Ovary (tissue), 9 donors: Measurements from ENCODE around the gene PADI4. TPM values are rescaled to one million over a fixed set of nuclear protein-coding genes. Genes with fewer than 3 reads are reported as not detected.

Experiments
- DNase-seq, 5 donors: peaks; one replicate each; pipeline ENCODE4 v3.0.0-alpha.2; 2019 to 2020
- H3K27ac ChIP-seq, 2 donors: fragments of 200-600 bp; one replicate each; pipeline versions ENCODE4 v1.5.1 to v1.8.0; 2019 to 2022
- H3K27me3 ChIP-seq: fragments of 200-600 bp; one replicate; pipeline ENCODE4 v1.8.0; 2022
- H3K36me3 ChIP-seq: fragments of 200-600 bp; sonication (generic); one replicate; pipeline ENCODE4 v1.5.1; 2019
- H3K4me1 ChIP-seq: one replicate; pipeline ENCODE4 v1.8.1; 2013; ENCODE audit warnings: mild to moderate bottlenecking, moderate library complexity; ENCODE audit not compliant: insufficient read depth
- H3K4me3 ChIP-seq: fragments of 200-600 bp; sonication (generic); one replicate; pipeline ENCODE4 v1.5.1; 2017
- H3K9me3 ChIP-seq, 2 donors: fragments of 200-600 bp in 1 of 2; sonication (generic) in 1 of 2; one replicate each; pipeline versions ENCODE4 v1.5.1 to v1.8.1; 2013 to 2019; ENCODE audit warnings: mild to moderate bottlenecking in 1 of 2, moderate library complexity in 1 of 2
- CTCF ChIP-seq, 3 donors: fragments of 450-650 bp in 2 of 3; fragments of 200-600 bp in 1 of 3; IDR thresholded peaks; one replicate each; pipeline versions ENCODE4 v1.5.1 to v1.8.0; 2016 to 2022; ENCODE audit warnings: antibody characterized with exemption in 3 of 3, mild to moderate bottlenecking in 1 of 3
- EP300 ChIP-seq: sonication (generic); formaldehyde crosslinking; IDR thresholded peaks from one replicate; pipeline ENCODE4 v1.6.1; 2017; ENCODE audit warnings: antibody characterized with exemption
- POLR2A ChIP-seq: fragments of 450-650 bp; IDR thresholded peaks from one replicate; pipeline ENCODE4 v1.6.1; 2017; ENCODE audit warnings: antibody characterized with exemption, mild to moderate bottlenecking, moderate library complexity
- WGBS, 3 donors: extraction: QIAGEN DNeasy Blood & Tissue Kit in 1 of 3; methylation state at CpG; one replicate each; pipeline versions ENCODE4 v1.1.5 to v1.1.7; 2013 to 2017; 5-methylcytosine and 5-hydroxymethylcytosine counted together
- intact Hi-C, 4 donors: fragments of 100-400 bp; cut with DNase I; formaldehyde crosslinking; loops; one replicate each; pipeline versions ENCODE4 v1.11.0 to v1.15.1; 2022 to 2023
- polyA plus RNA-seq, 2 donors: library from polyadenylated mRNA; stranded (reverse); fragments of 200-250 nt in 1 of 2; fragments of 350-450 nt in 1 of 2; fragmentation: Illumina TruSeq in 1 of 2; extraction: RNeasy Lipid Tissue Mini Kit (QIAGEN cat#74804) in 1 of 2; gene quantifications; one replicate each; pipeline ENCODE4 v1.2.3, GENCODE V29; 2013 to 2014
- total RNA-seq, 7 donors: library from RNA; depleted of rRNA in 2 of 7; stranded (reverse); fragments of >200 nt in 2 of 7; fragmentation: NEBNext Ultra II Directional in 3 of 7; extraction: Animal tissue kit (Norgen Biotek cat#: 25700) in 3 of 7; gene quantifications; one replicate each; pipeline versions ENCODE4 v1.1.0 to v1.2.4, GENCODE V29; 2016 to 2023
- donor health status: DM: no; HTN: no; CAD: no; lungs with moderate emphysema.
- donor health status: DM: no; HTN: no; CAD: no.
- donor health status: Bipolar disorder and iron deficiency.
- donor health status: DM: yes; HTN: yes; CAD: no.
- donor health status: DM: no; HTN: no; CAD: no.
- donor health status: DM: yes; HTN: yes; CAD: no.

PADI4 gene
- total and polyA plus RNA-seq, 9 donors, result 0.10 to 1.8 (median 0.25) TPM; not detected in 3

GRCh38 chr1:17280894-17281293, 27.1 kb upstream of the PADI4 start:
- Histone ChIP-seq H3K27ac (no peak overlapping the region), H3K9me3 (no peaks in the 10 kb centered on the region), H3K4me3 (no peak overlapping the region), H3K27me3 (no peaks in the 10 kb centered on the region), H3K4me1 (no peaks in the 10 kb centered on the region), H3K36me3 (no peaks in the 10 kb centered on the region)
- no peak for TF ChIP-seq EP300
- no peak for TF ChIP-seq CTCF (IDR thresholded peaks at IDR 0.05)
- no peak for TF ChIP-seq POLR2A
- WGBS, 3 donors, result 89 to 95% (median 92%) methylated on average over 2 of the region's 2 CpGs
- no peak for DNase-seq
- intact Hi-C loops, result no loop called here

GRCh38 chr1:17281775-17282181, 26.2 kb upstream of the PADI4 start:
- no peaks in the 10 kb centered on the region for H3K4me1 ChIP-seq
- H3K27ac ChIP-seq, result no peak overlapping the region
- intact Hi-C loops, result no loop called here
- H3K27me3 ChIP-seq, result no peaks in the 10 kb centered on the region
- no peak overlapping the region for H3K4me3 ChIP-seq
- TF ChIP-seq POLR2A (no peak), EP300 (no peak), CTCF (IDR thresholded peaks at IDR 0.05) (no peak)
- H3K36me3 ChIP-seq, result no peaks in the 10 kb centered on the region
- no peak for DNase-seq
- H3K9me3 ChIP-seq, result no peaks in the 10 kb centered on the region
- WGBS, 3 donors, result 72 to 80% (median 76%) methylated on average over 8 of the region's 8 CpGs

GRCh38 chr1:17282836-17283235, 25.2 kb upstream of the PADI4 start:
- no peaks in the 10 kb centered on the region for H3K4me1 ChIP-seq
- no peak overlapping the region for H3K27ac ChIP-seq
- H3K27me3 ChIP-seq, result no peaks in the 10 kb centered on the region
- TF ChIP-seq POLR2A (no peak), EP300 (no peak), CTCF (IDR thresholded peaks at IDR 0.05) (no peak)
- DNase-seq, result no peak
- H3K4me3 ChIP-seq, result no peak overlapping the region
- intact Hi-C loops, result no loop called here
- 74 to 89% (median 81%) methylated on average over 5 of the region's 5 CpGs for WGBS, 3 donors
- H3K9me3 ChIP-seq, result no peaks in the 10 kb centered on the region
- no peaks in the 10 kb centered on the region for H3K36me3 ChIP-seq

- H3K27me3 ChIP-seq, result no peaks in the 10 kb centered on the region
Measured at GRCh38 chr1:17286646-17287045, 21.4 kb upstream of the PADI4 start.

More at GRCh38 chr1:17286646-17287045, 21.4 kb upstream of the PADI4 start:
- TF ChIP-seq EP300, result no peak
- TF ChIP-seq POLR2A, result no peak
- TF ChIP-seq CTCF (IDR thresholded peaks at IDR 0.05), result no peak
- H3K27ac ChIP-seq, result no peak overlapping the region
- intact Hi-C loops, result no loop called here
- no peak for DNase-seq
- WGBS, 3 donors, result 90 to 93% (median 93%) methylated on average over 5 of the region's 5 CpGs
- no peak overlapping the region for H3K4me3 ChIP-seq
- no peaks in the 10 kb centered on the region for H3K9me3 ChIP-seq
- no peaks in the 10 kb centered on the region for H3K4me1 ChIP-seq
- no peaks in the 10 kb centered on the region for H3K36me3 ChIP-seq
